PC-9 (cell line): ENCODE data around the gene DLX4. TPM values are rescaled to one million over a fixed set of nuclear protein-coding genes. Genes with fewer than 3 reads are reported as not detected.

Experiments used
- BruUV-seq: library from RNA; stranded (reverse); fragments of 400-500 nt; replicated peaks from 2 replicates; lab custom pipeline; 2021; lab: Mats Ljungman, UMichigan
- CTCF ChIA-PET: fragments of 300-600 bp; sonication (Branson Sonifier 250); formaldehyde crosslinking; loops from one replicate; lab custom pipeline; 2022; ENCODE audit warnings: antibody characterized with exemption; lab: Charles Lee
- POLR2A ChIA-PET: fragments of 300-600 bp; sonication (Branson Sonifier 250); formaldehyde crosslinking; loops from one replicate; lab custom pipeline; 2022; ENCODE audit warnings: antibody characterized with exemption; ENCODE audit not compliant: unreplicated experiment; lab: Charles Lee
- DNase-seq, 2 experiments: peaks; one replicate each; pipeline versions ENCODE4 v3.0.0 to v3.0.0-alpha.2; 2015 to 2022; ENCODE audit warnings: mixed read lengths in 1 of 2
- H2AFZ ChIP-seq: fragments of 200-600 bp; sonication (generic); 2 replicates; pipeline ENCODE4 v1.8.1; 2017; ENCODE audit warnings: antibody characterized with exemption
- H3F3A ChIP-seq: fragments of 200-600 bp; sonication (generic); 2 replicates; pipeline ENCODE4 v1.8.1; 2017; ENCODE audit warnings: antibody characterized with exemption, mild to moderate bottlenecking, low read depth; ENCODE audit not compliant: insufficient read depth
- H3K27ac ChIP-seq: fragments of 200-600 bp; sonication (generic); 2 replicates; pipeline ENCODE4 v1.6.1; 2016; ENCODE audit warnings: mixed run types
- H3K27me3 ChIP-seq: fragments of 200-600 bp; sonication (generic); 2 replicates; pipeline ENCODE4 v1.6.1; 2016; ENCODE audit warnings: low read depth, mixed run types; ENCODE audit not compliant: insufficient read depth
- H3K36me3 ChIP-seq: fragments of 200-600 bp; sonication (generic); 2 replicates; pipeline ENCODE4 v1.6.1; 2016; ENCODE audit warnings: low read depth, mixed run types
- H3K4me1 ChIP-seq: fragments of 200-600 bp; sonication (generic); replicated peaks from 2 replicates; pipeline ENCODE4 v1.6.1; 2016; ENCODE audit warnings: mixed run types; ENCODE audit not compliant: insufficient read depth
- H3K4me2 ChIP-seq: fragments of 200-600 bp; sonication (generic); 2 replicates; pipeline ENCODE4 v1.6.1; 2017; ENCODE audit warnings: mixed run types
- H3K4me3 ChIP-seq: fragments of 200-600 bp; sonication (generic); 2 replicates; pipeline ENCODE4 v1.6.1; 2016; ENCODE audit warnings: mixed run types
- H3K79me2 ChIP-seq: fragments of 200-600 bp; sonication (generic); 2 replicates; pipeline ENCODE4 v1.6.1; 2017; ENCODE audit warnings: low read depth, mixed run types
- H3K9me2 ChIP-seq: fragments of 200-600 bp; sonication (generic); 2 replicates; pipeline ENCODE4 v1.8.1; 2017; ENCODE audit warnings: mild to moderate bottlenecking; ENCODE audit not compliant: insufficient read depth
- H3K9me3 ChIP-seq: fragments of 200-600 bp; sonication (generic); 2 replicates; pipeline ENCODE4 v1.8.1; 2016; ENCODE audit warnings: low read depth; ENCODE audit not compliant: insufficient read depth
- H4K20me1 ChIP-seq: fragments of 200-600 bp; sonication (generic); 2 replicates; pipeline ENCODE4 v1.8.1; 2017; ENCODE audit not compliant: insufficient read depth
- EZH2 ChIP-seq: fragments of 200-600 bp; sonication (generic); IDR thresholded peaks from 2 replicates; pipeline ENCODE4 v1.8.0; 2017; ENCODE audit warnings: antibody characterized with exemption, low read depth
- intact Hi-C: fragments of 100-400 bp; cut with micrococcal nuclease; formaldehyde crosslinking; loops from one replicate; pipeline ENCODE4 v1.10.0; 2022; ENCODE audit not compliant: unreplicated experiment
- total RNA-seq: library from RNA; stranded (reverse); gene quantifications from 2 replicates; pipeline ENCODE4 v1.2.3, GENCODE V29; 2021
- TF ChIP-seq, protein P1 (sequence below): fragments of 200-600 bp; sonication (generic); conservative IDR thresholded peaks from 2 replicates; pipeline ENCODE4 v1.6.1; 2017; ENCODE audit warnings: mixed run types, antibody characterized with exemption, mild to moderate bottlenecking, moderate library complexity

The DLX4 gene
- total RNA-seq, 1 experiment from 2014 or later, result 8.8 TPM

DNA sequence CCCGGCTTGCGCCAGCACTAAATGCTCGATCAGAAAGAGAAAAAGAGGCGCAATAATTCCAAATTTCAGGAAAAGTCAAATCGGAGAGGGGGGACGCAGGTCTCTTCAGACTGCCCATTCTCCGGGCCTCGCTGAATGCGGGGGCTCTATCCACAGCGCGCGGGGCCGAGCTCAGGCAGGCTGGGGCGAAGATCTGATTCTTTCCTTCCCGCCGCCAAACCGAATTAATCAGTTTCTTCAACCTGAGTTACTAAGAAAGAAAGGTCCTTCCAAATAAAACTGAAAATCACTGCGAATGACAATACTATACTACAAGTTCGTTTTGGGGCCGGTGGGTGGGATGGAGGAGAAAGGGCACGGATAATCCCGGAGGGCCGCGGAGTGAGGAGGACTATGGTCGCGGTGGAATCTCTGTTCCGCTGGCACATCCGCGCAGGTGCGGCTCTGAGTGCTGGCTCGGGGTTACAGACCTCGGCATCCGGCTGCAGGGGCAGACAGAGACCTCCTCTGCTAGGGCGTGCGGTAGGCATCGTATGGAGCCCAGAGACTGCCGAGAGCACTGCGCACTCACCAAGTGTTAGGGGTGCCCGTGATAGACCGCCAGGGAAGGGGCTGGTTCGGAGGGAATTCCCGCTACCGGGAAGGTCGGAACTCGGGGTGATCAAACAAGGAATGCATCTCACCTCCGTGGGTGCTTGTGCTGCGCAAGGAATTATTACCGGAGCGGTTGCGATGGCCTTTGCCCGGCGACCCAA is 4.0 kb upstream of the DLX4 start:
- Histone ChIP-seq H3K4me1 (peaks cover 5% of the 10 kb centered on the region; the same call in 1 of the 2 replicates), H3K4me2 (no peak overlapping the region), H3K9me2 (no peaks in the 10 kb centered on the region), H4K20me1 (no peaks in the 10 kb centered on the region), H3K9me3 (no peaks in the 10 kb centered on the region), H3F3A (peaks cover 17% of the 10 kb centered on the region), H3K36me3 (no peaks in the 10 kb centered on the region), H3K27me3 (peaks cover 34% of the 10 kb centered on the region), H3K27ac (no peak overlapping the region), H3K4me3 (no peak overlapping the region), H2AFZ (no peak overlapping the region), H3K79me2 (no peaks in the 10 kb centered on the region)
- no TSS peak for BruUV-seq
- intact Hi-C loops, result no loop called here
- no peak for TF ChIP-seq EZH2
- TF ChIP-seq, protein P1, sequence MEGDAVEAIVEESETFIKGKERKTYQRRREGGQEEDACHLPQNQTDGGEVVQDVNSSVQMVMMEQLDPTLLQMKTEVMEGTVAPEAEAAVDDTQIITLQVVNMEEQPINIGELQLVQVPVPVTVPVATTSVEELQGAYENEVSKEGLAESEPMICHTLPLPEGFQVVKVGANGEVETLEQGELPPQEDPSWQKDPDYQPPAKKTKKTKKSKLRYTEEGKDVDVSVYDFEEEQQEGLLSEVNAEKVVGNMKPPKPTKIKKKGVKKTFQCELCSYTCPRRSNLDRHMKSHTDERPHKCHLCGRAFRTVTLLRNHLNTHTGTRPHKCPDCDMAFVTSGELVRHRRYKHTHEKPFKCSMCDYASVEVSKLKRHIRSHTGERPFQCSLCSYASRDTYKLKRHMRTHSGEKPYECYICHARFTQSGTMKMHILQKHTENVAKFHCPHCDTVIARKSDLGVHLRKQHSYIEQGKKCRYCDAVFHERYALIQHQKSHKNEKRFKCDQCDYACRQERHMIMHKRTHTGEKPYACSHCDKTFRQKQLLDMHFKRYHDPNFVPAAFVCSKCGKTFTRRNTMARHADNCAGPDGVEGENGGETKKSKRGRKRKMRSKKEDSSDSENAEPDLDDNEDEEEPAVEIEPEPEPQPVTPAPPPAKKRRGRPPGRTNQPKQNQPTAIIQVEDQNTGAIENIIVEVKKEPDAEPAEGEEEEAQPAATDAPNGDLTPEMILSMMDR, result no peak
- CTCF ChIA-PET, result no interaction called here
- DNase-seq, result no peak
- POLR2A ChIA-PET, result no interaction called here

DNA sequence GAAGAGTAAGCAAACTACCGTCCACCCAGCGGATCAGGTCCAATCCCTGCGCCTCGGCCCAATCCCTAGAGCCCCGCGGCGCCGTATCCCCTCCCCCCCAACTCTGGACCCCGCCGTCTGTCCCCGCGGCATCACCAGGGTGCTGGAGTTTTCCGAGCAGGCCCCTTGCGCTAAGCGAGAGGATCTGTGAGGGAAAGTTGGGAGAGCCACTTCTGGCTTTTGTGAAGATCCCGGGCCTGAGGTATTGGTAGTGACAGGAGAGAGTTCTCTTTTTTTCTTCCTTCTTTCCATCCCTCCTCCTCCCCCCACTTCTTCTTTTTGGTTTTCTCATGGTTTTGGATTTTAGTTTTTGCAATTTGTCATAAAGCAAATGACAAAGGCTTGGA is 3.5 kb upstream of the DLX4 start:
- Histone ChIP-seq H3K9me3 (no peaks in the 10 kb centered on the region), H3K27ac (no peak overlapping the region), H3K4me3 (no peak overlapping the region), H3K4me2 (no peak overlapping the region), H4K20me1 (no peaks in the 10 kb centered on the region), H3K9me2 (no peaks in the 10 kb centered on the region), H3K27me3 (peaks cover 39% of the 10 kb centered on the region), H3K4me1 (peaks cover 5% of the 10 kb centered on the region; the same call in 1 of the 2 replicates), H3K36me3 (no peaks in the 10 kb centered on the region), H2AFZ (no peak overlapping the region), H3F3A (peaks cover 23% of the 10 kb centered on the region), H3K79me2 (no peaks in the 10 kb centered on the region)
- no peak for DNase-seq
- CTCF ChIA-PET, result interaction anchor here (0.7 kb wide), 1 partner anchor 83 kb away, joined by 3 read pairs; no protein-coding TSS in a partner anchor
- no peak for TF ChIP-seq EZH2
- TF ChIP-seq, protein P1, result no peak
- POLR2A ChIA-PET, result no interaction called here
- intact Hi-C loops, result no loop called here
- BruUV-seq, result no TSS peak

DNA sequence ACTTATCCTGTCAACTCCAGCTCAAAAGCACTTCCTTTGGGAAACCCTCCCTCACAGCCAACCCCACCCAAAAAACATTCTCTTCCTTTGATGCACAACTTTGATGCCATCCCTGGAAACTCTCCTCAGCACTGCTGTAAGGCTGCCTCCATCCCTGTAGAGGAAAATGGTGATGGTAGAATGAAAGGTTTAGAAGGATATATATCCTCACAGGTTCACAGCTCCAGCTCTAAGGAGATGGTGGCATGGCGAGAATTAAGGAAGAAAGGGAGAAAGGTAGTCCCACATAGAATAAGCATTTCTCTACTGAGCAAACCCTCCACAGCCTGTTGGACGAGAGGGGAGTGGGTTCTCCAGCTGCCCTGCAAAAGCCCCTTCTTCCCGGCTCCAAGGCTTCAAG is 2.2 kb upstream of the DLX4 start:
- no peak for DNase-seq
- ChIA-PET CTCF (interaction anchor here (0.5 kb wide), 1 partner anchor 56 kb away, joined by 4 read pairs; no protein-coding TSS in a partner anchor), POLR2A (no interaction called here)
- intact Hi-C loops, result no loop called here
- peaks cover 27% of the 10 kb centered on the region for H3F3A ChIP-seq
- H3K9me3 ChIP-seq, result no peaks in the 10 kb centered on the region
- peaks cover 52% of the 10 kb centered on the region for H3K27me3 ChIP-seq
- BruUV-seq, result no TSS peak
- no peaks in the 10 kb centered on the region for H4K20me1 ChIP-seq
- no peaks in the 10 kb centered on the region for H3K9me2 ChIP-seq
- H3K4me2 ChIP-seq, result no peak overlapping the region
- H3K4me1 ChIP-seq, result peaks cover 5% of the 10 kb centered on the region; the same call in 1 of the 2 replicates
- TF ChIP-seq, protein P1, result no peak
- TF ChIP-seq EZH2, result no peak
- H3K27ac ChIP-seq, result no peak overlapping the region
- no peak overlapping the region for H3K4me3 ChIP-seq
- no peak overlapping the region for H2AFZ ChIP-seq
- no peaks in the 10 kb centered on the region for H3K79me2 ChIP-seq
- no peaks in the 10 kb centered on the region for H3K36me3 ChIP-seq
